ENCODE results near the gene NOC2L.
A peak's percentile ranks its signal among the peaks of the same experiment; 100 is the strongest.

NOC2L gene

GRCh38 chr1:925561-926421, 33.3 kb downstream of the NOC2L start:
- peaks cover 17% of the 10 kb centered on the region for H3K27me3 ChIP-seq (ENCODE audit: insufficient read depth, poor library complexity, severe bottlenecking)
- H3K4me3 ChIP-seq (replicated peaks; ENCODE audit: insufficient read depth, low read length) = no peak overlapping the region
- H3K27ac ChIP-seq (replicated peaks) = no peak overlapping the region
- TF ChIP-seq CTCF (IDR thresholded peaks at IDR 0.05; ENCODE audit: insufficient read depth, low read length) = no peak
- no peak for TF ChIP-seq SPI1 (IDR thresholded peaks at IDR 0.05; ENCODE audit: borderline replicate concordance, low read depth)
- TF ChIP-seq POLR2AphosphoS5 (IDR thresholded peaks at IDR 0.05; ENCODE audit: low read depth) = no peak
- TF ChIP-seq GABPA (IDR thresholded peaks at IDR 0.05; ENCODE audit: low read depth) = no peak
- no peak for TF ChIP-seq REST (IDR thresholded peaks at IDR 0.05; ENCODE audit: insufficient replicate concordance, low read depth)
- no peak for DNase-seq (ENCODE audit: low read depth in 1 of 2, low spot score in 1 of 2)

- H3K27me3 ChIP-seq (ENCODE audit: insufficient read depth, poor library complexity, severe bottlenecking) = peaks cover 17% of the 10 kb centered on the region
- no peak overlapping the region for H3K27ac ChIP-seq (replicated peaks)
- peak overlapping the region; percentile 9; the same call in 1 of the 2 replicates for H3K4me3 ChIP-seq (replicated peaks; ENCODE audit: insufficient read depth, low read length)
- peak in 1 of 2 experiments; percentile 40 for DNase-seq (ENCODE audit: low read depth in 1 of 2, low spot score in 1 of 2)
- TF ChIP-seq GABPA (IDR thresholded peaks at IDR 0.05; ENCODE audit: low read depth) (no peak), POLR2AphosphoS5 (IDR thresholded peaks at IDR 0.05; ENCODE audit: low read depth) (no peak), SPI1 (IDR thresholded peaks at IDR 0.05; ENCODE audit: borderline replicate concordance, low read depth) (no peak), CTCF (IDR thresholded peaks at IDR 0.05; ENCODE audit: insufficient read depth, low read length) (no peak), REST (IDR thresholded peaks at IDR 0.05; ENCODE audit: insufficient replicate concordance, low read depth) (no peak)
These were observed 34.1 kb downstream of the NOC2L start for GRCh38 chr1:924656-925560.

- Histone ChIP-seq H3K27ac (replicated peaks) (no peak overlapping the region), H3K4me3 (replicated peaks; ENCODE audit: insufficient read depth, low read length) (no peak overlapping the region), H3K27me3 (ENCODE audit: insufficient read depth, poor library complexity, severe bottlenecking) (peaks cover 17% of the 10 kb centered on the region)
- TF ChIP-seq GABPA (IDR thresholded peaks at IDR 0.05; ENCODE audit: low read depth) = no peak
- DNase-seq (ENCODE audit: low read depth in 1 of 2, low spot score in 1 of 2) = no peak
These were observed 34.9 kb downstream of the NOC2L start for GRCh38 chr1:923991-924655.
